GM23248 (cell line): ENCODE measurements around the gene STARD7. TPM values are rescaled to one million over a fixed set of nuclear protein-coding genes. Genes with fewer than 3 reads are reported as not detected.

Source experiments
- DNase-seq: peaks from one replicate; pipeline ENCODE4 v3.0.0-alpha.2; 2015
- H2AFZ ChIP-seq: fragments of 200-600 bp; sonication (generic); 2 replicates; pipeline ENCODE4 v1.6.1; 2016; ENCODE audit warnings: antibody characterized with exemption
- H3F3A ChIP-seq: fragments of 200-600 bp; sonication (generic); 2 replicates; pipeline ENCODE4 v1.6.1; 2016; ENCODE audit warnings: mild to moderate bottlenecking, antibody characterized with exemption, mixed run types; ENCODE audit not compliant: insufficient read depth
- H3K27ac ChIP-seq: fragments of 200-600 bp; sonication (generic); 2 replicates; pipeline ENCODE4 v1.5.1; 2016; ENCODE audit warnings: mild to moderate bottlenecking
- H3K27me3 ChIP-seq: fragments of 200-600 bp; sonication (generic); replicated peaks from 2 replicates; pipeline ENCODE4 v1.6.1; 2016; ENCODE audit warnings: mild to moderate bottlenecking; ENCODE audit not compliant: insufficient read depth
- H3K36me3 ChIP-seq: fragments of 200-600 bp; sonication (generic); 2 replicates; pipeline ENCODE4 v1.6.1; 2016; ENCODE audit warnings: low read depth, mild to moderate bottlenecking
- H3K4me1 ChIP-seq: fragments of 200-600 bp; sonication (generic); 2 replicates; pipeline ENCODE4 v1.6.1; 2016; ENCODE audit warnings: mild to moderate bottlenecking; ENCODE audit not compliant: insufficient read depth
- H3K4me2 ChIP-seq: fragments of 200-600 bp; sonication (generic); one replicate; pipeline ENCODE4 v1.6.1; 2016; ENCODE audit warnings: mild to moderate bottlenecking; ENCODE audit not compliant: unreplicated experiment
- H3K4me3 ChIP-seq: fragments of 200-600 bp; sonication (generic); 2 replicates; pipeline ENCODE4 v1.5.1; 2016; ENCODE audit warnings: mild to moderate bottlenecking
- H3K79me2 ChIP-seq: fragments of 200-600 bp; sonication (generic); 2 replicates; pipeline ENCODE4 v1.6.1; 2016; ENCODE audit warnings: mild to moderate bottlenecking; ENCODE audit not compliant: insufficient read depth
- H3K9ac ChIP-seq: fragments of 200-600 bp; sonication (generic); 2 replicates; pipeline ENCODE4 v1.6.1; 2016; ENCODE audit warnings: mild to moderate bottlenecking
- H3K9me2 ChIP-seq: fragments of 200-600 bp; sonication (generic); 2 replicates; pipeline ENCODE4 v1.6.1; 2016; ENCODE audit warnings: mixed run types, mild to moderate bottlenecking, moderate library complexity; ENCODE audit not compliant: insufficient read depth
- H3K9me3 ChIP-seq: fragments of 200-600 bp; sonication (generic); one replicate; pipeline ENCODE4 v1.6.1; 2017; ENCODE audit warnings: low read depth
- H4K20me1 ChIP-seq: fragments of 200-600 bp; sonication (generic); 2 replicates; pipeline ENCODE4 v1.6.0; 2016; ENCODE audit not compliant: insufficient read depth
- EZH2 ChIP-seq: fragments of 200-600 bp; sonication (generic); IDR thresholded peaks from 2 replicates; pipeline ENCODE4 v1.6.1; 2018; ENCODE audit warnings: antibody characterized with exemption, mild to moderate bottlenecking; ENCODE audit not compliant: insufficient read depth, poor library complexity, severe bottlenecking
- EZH2phosphoT487 ChIP-seq: fragments of 200-600 bp; sonication (generic); IDR thresholded peaks from 2 replicates; pipeline ENCODE4 v1.6.1; 2018; ENCODE audit warnings: antibody characterized with exemption, moderate library complexity, mild to moderate bottlenecking, low read depth; ENCODE audit not compliant: insufficient read depth
- WGBS, 2 experiments: methylation state at CpG; one replicate each; pipeline ENCODE4 v1.1.6; 2015 to 2017; ENCODE audit warnings: low lambda C conversion rate in 2 of 2, low coverage in 1 of 2; ENCODE audit errors: missing lambda C conversion rate in 2 of 2; 5-methylcytosine and 5-hydroxymethylcytosine counted together
- in situ Hi-C: fragments of 300-500 bp; cut with MboI; formaldehyde crosslinking; loops from 2 replicates; pipeline ENCODE4 v1.15.0; 2020
- polyA plus RNA-seq: library from polyadenylated mRNA; unstranded; fragments of >200 nt; fragmentation: Nextera tagmentation; extraction: Ambion mirVana; gene quantifications from 2 replicates; pipeline ENCODE4 v1.2.1, GENCODE V29; 2016
- total RNA-seq: library from RNA; depleted of rRNA; stranded (reverse); fragments of >200 nt; shearing (Covaris generic); gene quantifications from 2 replicates; pipeline ENCODE4 v1.2.3, GENCODE V29; 2014; rRNA removed

STARD7 gene
- total and polyA plus RNA-seq, 2 experiments from 2014 or later: 93.3 to 120 TPM

- H4K20me1 ChIP-seq: no peaks in the 10 kb centered on the region
- no peaks in the 10 kb centered on the region for H3K36me3 ChIP-seq
- WGBS, 2 experiments: 62 to 66% methylated on average over 5 of the region's 5 CpGs
- H3K27ac ChIP-seq: no peak overlapping the region
- in situ Hi-C loops: no loop called here
- H3K9ac ChIP-seq: no peak overlapping the region
- no peak overlapping the region for H3K4me3 ChIP-seq
- H3F3A ChIP-seq: no peaks in the 10 kb centered on the region
- no peak for TF ChIP-seq EZH2
- TF ChIP-seq EZH2phosphoT487: no peak
- H3K9me2 ChIP-seq: no peaks in the 10 kb centered on the region
- H3K79me2 ChIP-seq: no peaks in the 10 kb centered on the region
- H3K4me2 ChIP-seq: no peak overlapping the region
- H2AFZ ChIP-seq: no peak overlapping the region
- no peaks in the 10 kb centered on the region for H3K9me3 ChIP-seq
- no peaks in the 10 kb centered on the region for H3K4me1 ChIP-seq
- no peaks in the 10 kb centered on the region for H3K27me3 ChIP-seq
- DNase-seq: no peak
Measured at GRCh38 chr2:96135621-96136020, 73.0 kb downstream of the STARD7 start.

- no peak for TF ChIP-seq EZH2
- no peak for TF ChIP-seq EZH2phosphoT487
- in situ Hi-C loops: no loop called here
- Histone ChIP-seq H3K9me3 (no peaks in the 10 kb centered on the region), H3K4me2 (no peak overlapping the region), H3K9ac (no peak overlapping the region), H3F3A (no peaks in the 10 kb centered on the region), H3K27ac (no peak overlapping the region), H2AFZ (no peak overlapping the region), H4K20me1 (no peaks in the 10 kb centered on the region), H3K27me3 (no peaks in the 10 kb centered on the region), H3K4me1 (no peaks in the 10 kb centered on the region), H3K79me2 (no peaks in the 10 kb centered on the region), H3K9me2 (no peaks in the 10 kb centered on the region), H3K4me3 (no peak overlapping the region), H3K36me3 (no peaks in the 10 kb centered on the region)
- no peak for DNase-seq
- 61 to 70% methylated on average over 9 of the region's 9 CpGs for WGBS, 2 experiments
Measured at GRCh38 chr2:96135171-96135570, 73.5 kb downstream of the STARD7 start.

Other genes with a start within 250 kb of the STARD7 start
- gene ANKRD36C, start 217.0 kb downstream of the STARD7 start, total RNA-seq: 12.2 and 22.5 TPM in 2 replicates
- gene ANKRD36C, start 217.0 kb downstream of the STARD7 start, polyA plus RNA-seq: 10.0 and 15.4 TPM in 2 replicates
- gene GPAT2, start 173.9 kb downstream of the STARD7 start, total RNA-seq: 0.65 and 1.0 TPM in 2 replicates
- gene GPAT2, start 173.9 kb downstream of the STARD7 start, polyA plus RNA-seq: 0.38 and 0.71 TPM in 2 replicates
- not detected in 2 replicates for gene ADRA2B, start 92.3 kb downstream of the STARD7 start, total RNA-seq
- not detected in 2 replicates for gene ADRA2B, start 92.3 kb downstream of the STARD7 start, polyA plus RNA-seq
- gene ASTL, start 70.3 kb downstream of the STARD7 start, total RNA-seq: 0.25 TPM in 1 of 2 replicates, not detected in the other
- gene ASTL, start 70.3 kb downstream of the STARD7 start, polyA plus RNA-seq: not detected in 2 replicates
- gene DUSP2, start 63.4 kb downstream of the STARD7 start, total RNA-seq: 2.4 and 8.8 TPM in 2 replicates
- 3.1 and 3.3 TPM in 2 replicates for gene DUSP2, start 63.4 kb downstream of the STARD7 start, polyA plus RNA-seq
- 43.6 and 46.8 TPM in 2 replicates for gene TMEM127, start 57.2 kb upstream of the STARD7 start, total RNA-seq
- 33.4 and 34.0 TPM in 2 replicates for gene TMEM127, start 57.2 kb upstream of the STARD7 start, polyA plus RNA-seq
- 110 and 126 TPM in 2 replicates for gene CIAO1, start 57.4 kb upstream of the STARD7 start, total RNA-seq
- gene CIAO1, start 57.4 kb upstream of the STARD7 start, polyA plus RNA-seq: 69.3 and 71.1 TPM in 2 replicates
- 30.6 and 34.2 TPM in 2 replicates for gene SNRNP200, start 96.7 kb upstream of the STARD7 start, total RNA-seq
- gene SNRNP200, start 96.7 kb upstream of the STARD7 start, polyA plus RNA-seq: 40.5 and 41.8 TPM in 2 replicates
- gene ITPRIPL1, start 116.5 kb upstream of the STARD7 start, total RNA-seq: 0.25 and 0.32 TPM in 2 replicates
- 0.06 and 0.19 TPM in 2 replicates for gene ITPRIPL1, start 116.5 kb upstream of the STARD7 start, polyA plus RNA-seq
- gene NCAPH, start 126.9 kb upstream of the STARD7 start, total RNA-seq: 2.9 and 6.8 TPM in 2 replicates
- gene NCAPH, start 126.9 kb upstream of the STARD7 start, polyA plus RNA-seq: 8.0 and 8.6 TPM in 2 replicates